Measurements from ENCODE around the gene PLXNC1. TPM values are rescaled to one million over a fixed set of nuclear protein-coding genes. Genes with fewer than 3 reads are reported as not detected.
A peak's percentile ranks its signal among the peaks of the same experiment; 100 is the strongest.

Gene PLXNC1
- total RNA-seq (2021) = 0.30 and 0.76 TPM in 2 replicates
- Bru-seq, nascent RNA = percentile 16 among the genes with signal in this experiment
- BruChase-seq, experiment 1, labeled RNA remaining after a 2-hour chase = percentile 13 among the genes with signal in this experiment
- BruChase-seq, experiment 2, labeled RNA remaining after a 6-hour chase = percentile 13 among the genes with signal in this experiment
- long read RNA-seq, partial matches to known transcripts = 0 of 3 reads
- long read RNA-seq, other reads (novel, unspliced or antisense) = 1 of 3 reads

DNA sequence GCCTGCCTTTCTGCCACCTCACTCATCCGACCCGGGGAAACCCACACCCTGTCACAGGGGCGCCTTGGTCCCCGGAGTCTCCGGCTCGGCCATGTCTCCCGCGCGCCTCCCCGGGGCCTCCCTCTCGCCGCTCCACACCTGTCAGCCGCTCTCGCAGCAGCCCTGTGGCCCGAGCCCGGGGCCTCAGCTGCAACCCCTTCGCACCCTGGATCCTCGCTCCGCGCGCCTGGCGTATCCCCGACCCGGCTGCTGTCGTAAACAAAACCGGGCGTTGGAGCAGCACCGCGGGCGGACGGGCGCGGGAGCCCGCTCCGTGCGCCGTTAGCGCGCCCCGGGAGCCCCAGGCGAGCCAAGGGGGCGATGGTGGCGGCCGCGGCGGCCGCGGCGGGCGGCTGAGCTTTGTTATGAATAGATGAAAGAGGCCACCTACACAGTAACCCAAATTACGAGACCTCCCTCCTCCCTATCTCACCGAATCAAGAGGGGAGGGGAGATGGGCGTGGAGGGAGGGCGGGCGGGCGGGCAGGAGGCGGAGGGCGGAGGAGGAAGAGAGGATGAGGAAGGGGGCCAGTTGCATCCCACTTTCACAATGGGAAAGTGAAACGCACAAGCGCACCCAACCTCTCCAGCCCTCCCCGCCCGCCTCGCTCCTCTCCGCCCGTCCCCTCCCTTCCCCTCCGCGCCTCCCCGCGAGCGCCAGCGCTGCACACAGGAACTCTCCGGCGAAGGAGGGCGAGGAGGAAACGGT, at the start of gene PLXNC1:
PLXNC1 (plus strand) TSS at position 587 of the 748 bp plus-strand sequence. CDS start 395 bp downstream, outside the sequence.
- intact Hi-C loops (cut with micrococcal nuclease; ENCODE audit: unreplicated experiment) = loop anchor here (5.0 to 10.0 kb wide), 2 partner anchors 289 to 617 kb away; no protein-coding TSS in a partner anchor
- BruUV-seq (replicated peaks) = no TSS peak
- ChIA-PET POLR2A (ENCODE audit: low non-redundant PET) (no interaction called here), CTCF (no interaction called here)
- Histone ChIP-seq H3K4me3 (ENCODE audit: low read depth, low read length, poor library complexity, severe bottlenecking) (peak within 1 kb of the TSS; percentile 38), H3K36me3 (ENCODE audit: insufficient read depth, low read length, poor library complexity, severe bottlenecking) (no peaks in the 10 kb centered on the region), H3K27ac (ENCODE audit: low read depth, low read length, poor library complexity, severe bottlenecking) (no peak within 1 kb of the TSS), H3K27me3 (replicated peaks; ENCODE audit: insufficient read depth, low read depth, low read length, poor library complexity) (peaks cover 90% of the 10 kb centered on the region), H3K4me1 (ENCODE audit: insufficient read depth, low read length, poor library complexity, severe bottlenecking) (no peaks in the 10 kb centered on the region), H3K9me3 (ENCODE audit: low read depth, low read length, poor library complexity, severe bottlenecking) (no peaks in the 10 kb centered on the region)
- TF ChIP-seq, protein P1, sequence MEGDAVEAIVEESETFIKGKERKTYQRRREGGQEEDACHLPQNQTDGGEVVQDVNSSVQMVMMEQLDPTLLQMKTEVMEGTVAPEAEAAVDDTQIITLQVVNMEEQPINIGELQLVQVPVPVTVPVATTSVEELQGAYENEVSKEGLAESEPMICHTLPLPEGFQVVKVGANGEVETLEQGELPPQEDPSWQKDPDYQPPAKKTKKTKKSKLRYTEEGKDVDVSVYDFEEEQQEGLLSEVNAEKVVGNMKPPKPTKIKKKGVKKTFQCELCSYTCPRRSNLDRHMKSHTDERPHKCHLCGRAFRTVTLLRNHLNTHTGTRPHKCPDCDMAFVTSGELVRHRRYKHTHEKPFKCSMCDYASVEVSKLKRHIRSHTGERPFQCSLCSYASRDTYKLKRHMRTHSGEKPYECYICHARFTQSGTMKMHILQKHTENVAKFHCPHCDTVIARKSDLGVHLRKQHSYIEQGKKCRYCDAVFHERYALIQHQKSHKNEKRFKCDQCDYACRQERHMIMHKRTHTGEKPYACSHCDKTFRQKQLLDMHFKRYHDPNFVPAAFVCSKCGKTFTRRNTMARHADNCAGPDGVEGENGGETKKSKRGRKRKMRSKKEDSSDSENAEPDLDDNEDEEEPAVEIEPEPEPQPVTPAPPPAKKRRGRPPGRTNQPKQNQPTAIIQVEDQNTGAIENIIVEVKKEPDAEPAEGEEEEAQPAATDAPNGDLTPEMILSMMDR (conservative IDR thresholded peaks at IDR 0.05; ENCODE audit: low read depth, low read length) = no peak
- no peak for TF ChIP-seq EZH2 (IDR thresholded peaks at IDR 0.05; ENCODE audit: borderline replicate concordance, low read depth, low read length, poor library complexity, severe bottlenecking)
- peak; percentile 54 for DNase-seq (ENCODE audit: low spot score)

DNA sequence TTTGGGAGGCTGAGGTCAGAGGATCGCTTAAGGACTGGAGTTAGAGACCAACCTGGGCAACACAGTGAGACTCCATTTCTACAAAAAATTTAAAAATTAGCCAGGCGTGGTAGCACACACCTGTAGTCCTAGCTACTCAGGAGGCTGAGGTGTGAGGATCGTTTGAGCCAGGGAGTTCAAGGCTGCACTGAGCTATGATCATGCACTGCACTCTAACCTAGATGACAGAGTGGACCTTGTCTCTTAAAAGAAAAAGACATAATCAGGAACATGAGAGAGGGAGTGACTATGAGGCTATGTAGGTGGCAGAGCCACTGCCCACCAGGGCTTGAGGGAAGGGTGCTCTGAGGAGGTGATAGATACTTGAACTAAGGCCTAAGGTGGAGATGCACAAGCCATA, 49.2 kb upstream of the PLXNC1 start:
- Histone ChIP-seq H3K4me3 (ENCODE audit: low read depth, low read length, poor library complexity, severe bottlenecking) (no peak overlapping the region), H3K9me3 (ENCODE audit: low read depth, low read length, poor library complexity, severe bottlenecking) (no peaks in the 10 kb centered on the region), H3K36me3 (ENCODE audit: insufficient read depth, low read length, poor library complexity, severe bottlenecking) (no peaks in the 10 kb centered on the region), H3K27me3 (replicated peaks; ENCODE audit: insufficient read depth, low read depth, low read length, poor library complexity) (no peaks in the 10 kb centered on the region), H3K27ac (ENCODE audit: low read depth, low read length, poor library complexity, severe bottlenecking) (no peak overlapping the region), H3K4me1 (ENCODE audit: insufficient read depth, low read length, poor library complexity, severe bottlenecking) (no peaks in the 10 kb centered on the region)
- no TSS peak for BruUV-seq (replicated peaks)
- ChIA-PET POLR2A (ENCODE audit: low non-redundant PET) (no interaction called here), CTCF (interaction anchor here (1.1 kb wide), 1 partner anchor 596 kb away, joined by 3 read pairs; no protein-coding TSS in a partner anchor)
- no peak for TF ChIP-seq EZH2 (IDR thresholded peaks at IDR 0.05; ENCODE audit: borderline replicate concordance, low read depth, low read length, poor library complexity, severe bottlenecking)
- TF ChIP-seq, protein P1 (conservative IDR thresholded peaks at IDR 0.05; ENCODE audit: low read depth, low read length) = no peak
- DNase-seq (ENCODE audit: low spot score) = no peak
- intact Hi-C loops (cut with micrococcal nuclease; ENCODE audit: unreplicated experiment) = no loop called here

DNA sequence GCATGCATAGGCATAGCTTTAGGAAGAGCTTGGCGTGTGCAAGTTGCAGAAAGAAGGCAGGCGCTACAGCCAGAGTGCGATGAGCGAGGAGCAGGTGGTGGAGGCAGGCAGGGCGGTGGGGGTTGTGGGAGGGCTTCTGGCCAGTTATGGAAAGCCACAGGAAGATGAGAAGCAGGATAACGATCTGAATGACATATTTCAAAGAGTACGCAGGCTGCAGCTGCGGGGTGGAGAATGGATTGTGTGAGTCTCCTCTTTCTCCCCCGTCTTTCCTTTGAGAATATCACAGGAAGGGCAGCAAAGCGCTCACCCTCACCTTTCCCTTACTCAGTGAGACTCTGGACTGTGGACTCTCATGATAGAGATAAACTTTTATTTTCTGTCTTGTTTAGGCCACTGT, 48.7 kb upstream of the PLXNC1 start:
- POLR2A ChIA-PET (ENCODE audit: low non-redundant PET) = no interaction called here
- no peak for TF ChIP-seq EZH2 (IDR thresholded peaks at IDR 0.05; ENCODE audit: borderline replicate concordance, low read depth, low read length, poor library complexity, severe bottlenecking)
- no peaks in the 10 kb centered on the region for H3K4me1 ChIP-seq (ENCODE audit: insufficient read depth, low read length, poor library complexity, severe bottlenecking)
- no peaks in the 10 kb centered on the region for H3K27me3 ChIP-seq (replicated peaks; ENCODE audit: insufficient read depth, low read depth, low read length, poor library complexity)
- H3K27ac ChIP-seq (ENCODE audit: low read depth, low read length, poor library complexity, severe bottlenecking) = no peak overlapping the region
- H3K4me3 ChIP-seq (ENCODE audit: low read depth, low read length, poor library complexity, severe bottlenecking) = no peak overlapping the region
- no peak for DNase-seq (ENCODE audit: low spot score)
- no TSS peak for BruUV-seq (replicated peaks)
- CTCF ChIA-PET = interaction anchor here (1.1 to 3.3 kb wide), 2 partner anchors 530 to 597 kb away, joined by 3 to 22 read pairs; no protein-coding TSS in a partner anchor
- no peaks in the 10 kb centered on the region for H3K9me3 ChIP-seq (ENCODE audit: low read depth, low read length, poor library complexity, severe bottlenecking)
- intact Hi-C loops (cut with micrococcal nuclease; ENCODE audit: unreplicated experiment) = loop anchor here (2.0 to 10.0 kb wide), 3 partner anchors 675 to 1312 kb away; no protein-coding TSS in a partner anchor
- no peaks in the 10 kb centered on the region for H3K36me3 ChIP-seq (ENCODE audit: insufficient read depth, low read length, poor library complexity, severe bottlenecking)
